ENCODE measurements around the gene PKD1.

PKD1 gene

GRCh38 chr16:2075631-2076030, 60.1 kb downstream of the PKD1 start:
- no peak for TF ChIP-seq FOXP2 (optimal IDR thresholded peaks at IDR 0.05; ENCODE audit: borderline replicate concordance, extremely low read depth, extremely low read length, insufficient read depth)
- TF ChIP-seq POLR2AphosphoS5 (IDR thresholded peaks at IDR 0.05; ENCODE audit: low read depth, low read length), result no peak
- TF ChIP-seq, protein P1, sequence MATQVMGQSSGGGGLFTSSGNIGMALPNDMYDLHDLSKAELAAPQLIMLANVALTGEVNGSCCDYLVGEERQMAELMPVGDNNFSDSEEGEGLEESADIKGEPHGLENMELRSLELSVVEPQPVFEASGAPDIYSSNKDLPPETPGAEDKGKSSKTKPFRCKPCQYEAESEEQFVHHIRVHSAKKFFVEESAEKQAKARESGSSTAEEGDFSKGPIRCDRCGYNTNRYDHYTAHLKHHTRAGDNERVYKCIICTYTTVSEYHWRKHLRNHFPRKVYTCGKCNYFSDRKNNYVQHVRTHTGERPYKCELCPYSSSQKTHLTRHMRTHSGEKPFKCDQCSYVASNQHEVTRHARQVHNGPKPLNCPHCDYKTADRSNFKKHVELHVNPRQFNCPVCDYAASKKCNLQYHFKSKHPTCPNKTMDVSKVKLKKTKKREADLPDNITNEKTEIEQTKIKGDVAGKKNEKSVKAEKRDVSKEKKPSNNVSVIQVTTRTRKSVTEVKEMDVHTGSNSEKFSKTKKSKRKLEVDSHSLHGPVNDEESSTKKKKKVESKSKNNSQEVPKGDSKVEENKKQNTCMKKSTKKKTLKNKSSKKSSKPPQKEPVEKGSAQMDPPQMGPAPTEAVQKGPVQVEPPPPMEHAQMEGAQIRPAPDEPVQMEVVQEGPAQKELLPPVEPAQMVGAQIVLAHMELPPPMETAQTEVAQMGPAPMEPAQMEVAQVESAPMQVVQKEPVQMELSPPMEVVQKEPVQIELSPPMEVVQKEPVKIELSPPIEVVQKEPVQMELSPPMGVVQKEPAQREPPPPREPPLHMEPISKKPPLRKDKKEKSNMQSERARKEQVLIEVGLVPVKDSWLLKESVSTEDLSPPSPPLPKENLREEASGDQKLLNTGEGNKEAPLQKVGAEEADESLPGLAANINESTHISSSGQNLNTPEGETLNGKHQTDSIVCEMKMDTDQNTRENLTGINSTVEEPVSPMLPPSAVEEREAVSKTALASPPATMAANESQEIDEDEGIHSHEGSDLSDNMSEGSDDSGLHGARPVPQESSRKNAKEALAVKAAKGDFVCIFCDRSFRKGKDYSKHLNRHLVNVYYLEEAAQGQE (IDR thresholded peaks at IDR 0.05; ENCODE audit: insufficient read depth in 1 of 2, low read depth in 2 of 2, low read length in 2 of 2), result no peak
- TF ChIP-seq SIN3A (IDR thresholded peaks at IDR 0.05; ENCODE audit: borderline replicate concordance, insufficient read depth, low read length), result no peak
- no peak for TF ChIP-seq TAF1 (IDR thresholded peaks at IDR 0.05; ENCODE audit: borderline replicate concordance, insufficient read depth, low read length)

DNA sequence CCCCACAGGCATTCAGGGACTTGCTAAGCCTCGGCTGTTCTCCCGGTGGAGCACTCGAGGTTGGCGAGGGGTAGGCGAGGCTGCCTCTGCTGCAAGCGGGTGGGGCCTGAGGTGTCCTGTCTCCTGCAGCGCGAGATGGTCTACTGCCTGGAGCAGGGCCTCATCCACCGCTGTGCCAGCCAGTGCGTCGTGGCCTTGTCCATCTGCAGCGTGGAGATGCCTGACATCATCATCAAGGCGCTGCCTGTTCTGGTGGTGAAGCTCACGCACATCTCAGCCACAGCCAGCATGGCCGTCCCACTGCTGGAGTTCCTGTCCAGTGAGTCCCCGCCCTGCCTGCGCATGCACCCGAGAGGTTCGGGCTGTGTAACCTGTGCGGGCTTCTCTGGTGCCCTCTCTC, 61.6 kb downstream of the PKD1 start:
- TF ChIP-seq, protein P1 (IDR thresholded peaks at IDR 0.05; ENCODE audit: insufficient read depth in 1 of 2, low read depth in 2 of 2, low read length in 2 of 2), result no peak
- TF ChIP-seq FOXP2 (optimal IDR thresholded peaks at IDR 0.05; ENCODE audit: borderline replicate concordance, extremely low read depth, extremely low read length, insufficient read depth), result no peak
- TF ChIP-seq SIN3A (IDR thresholded peaks at IDR 0.05; ENCODE audit: borderline replicate concordance, insufficient read depth, low read length), result no peak
- TF ChIP-seq POLR2AphosphoS5 (IDR thresholded peaks at IDR 0.05; ENCODE audit: low read depth, low read length), result no peak
- TF ChIP-seq TAF1 (IDR thresholded peaks at IDR 0.05; ENCODE audit: borderline replicate concordance, insufficient read depth, low read length), result no peak

DNA sequence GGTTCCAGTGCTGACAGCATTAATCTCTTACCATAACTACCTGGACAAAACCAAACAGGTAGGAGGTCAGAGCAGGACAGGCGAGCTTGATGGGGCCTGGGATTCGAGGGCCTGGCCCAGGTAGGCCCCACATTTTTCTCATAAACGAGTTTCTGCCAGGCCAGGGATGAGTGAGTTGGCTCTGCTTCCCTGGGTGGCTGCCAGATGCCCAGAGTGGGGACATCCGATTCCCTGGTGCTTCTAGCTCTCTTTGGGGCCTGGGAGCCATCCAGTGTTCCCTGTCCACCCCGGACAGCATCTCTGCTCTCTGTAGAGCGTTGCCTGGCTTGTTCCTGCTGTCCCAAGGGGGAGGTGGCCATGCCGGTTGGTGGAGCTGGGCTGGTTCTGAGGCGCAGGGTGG, 62.8 kb downstream of the PKD1 start:
- no peak for TF ChIP-seq SIN3A (IDR thresholded peaks at IDR 0.05; ENCODE audit: borderline replicate concordance, insufficient read depth, low read length)
- no peak for TF ChIP-seq TAF1 (IDR thresholded peaks at IDR 0.05; ENCODE audit: borderline replicate concordance, insufficient read depth, low read length)
- TF ChIP-seq FOXP2 (optimal IDR thresholded peaks at IDR 0.05; ENCODE audit: borderline replicate concordance, extremely low read depth, extremely low read length, insufficient read depth), result no peak
- TF ChIP-seq, protein P1 (IDR thresholded peaks at IDR 0.05; ENCODE audit: insufficient read depth in 1 of 2, low read depth in 2 of 2, low read length in 2 of 2), result no peak
- TF ChIP-seq POLR2AphosphoS5 (IDR thresholded peaks at IDR 0.05; ENCODE audit: low read depth, low read length), result no peak

GRCh38 chr16:2071454-2072202, 64.1 kb downstream of the PKD1 start:
- TF ChIP-seq, protein P1 (IDR thresholded peaks at IDR 0.05; ENCODE audit: insufficient read depth in 1 of 2, low read depth in 2 of 2, low read length in 2 of 2), result no peak
- TF ChIP-seq POLR2AphosphoS5 (IDR thresholded peaks at IDR 0.05; ENCODE audit: low read depth, low read length) (no peak), FOXP2 (optimal IDR thresholded peaks at IDR 0.05; ENCODE audit: borderline replicate concordance, extremely low read depth, extremely low read length, insufficient read depth) (no peak), SIN3A (IDR thresholded peaks at IDR 0.05; ENCODE audit: borderline replicate concordance, insufficient read depth, low read length) (no peak), TAF1 (IDR thresholded peaks at IDR 0.05; ENCODE audit: borderline replicate concordance, insufficient read depth, low read length) (no peak)

Measured in PFSK-1 (cell line).